ENCODE measurements around the gene SH2B3.

- TF ChIP-seq, protein P1, sequence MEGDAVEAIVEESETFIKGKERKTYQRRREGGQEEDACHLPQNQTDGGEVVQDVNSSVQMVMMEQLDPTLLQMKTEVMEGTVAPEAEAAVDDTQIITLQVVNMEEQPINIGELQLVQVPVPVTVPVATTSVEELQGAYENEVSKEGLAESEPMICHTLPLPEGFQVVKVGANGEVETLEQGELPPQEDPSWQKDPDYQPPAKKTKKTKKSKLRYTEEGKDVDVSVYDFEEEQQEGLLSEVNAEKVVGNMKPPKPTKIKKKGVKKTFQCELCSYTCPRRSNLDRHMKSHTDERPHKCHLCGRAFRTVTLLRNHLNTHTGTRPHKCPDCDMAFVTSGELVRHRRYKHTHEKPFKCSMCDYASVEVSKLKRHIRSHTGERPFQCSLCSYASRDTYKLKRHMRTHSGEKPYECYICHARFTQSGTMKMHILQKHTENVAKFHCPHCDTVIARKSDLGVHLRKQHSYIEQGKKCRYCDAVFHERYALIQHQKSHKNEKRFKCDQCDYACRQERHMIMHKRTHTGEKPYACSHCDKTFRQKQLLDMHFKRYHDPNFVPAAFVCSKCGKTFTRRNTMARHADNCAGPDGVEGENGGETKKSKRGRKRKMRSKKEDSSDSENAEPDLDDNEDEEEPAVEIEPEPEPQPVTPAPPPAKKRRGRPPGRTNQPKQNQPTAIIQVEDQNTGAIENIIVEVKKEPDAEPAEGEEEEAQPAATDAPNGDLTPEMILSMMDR (IDR thresholded peaks at IDR 0.05), result no peak
- TF ChIP-seq POLR2AphosphoS5 (IDR thresholded peaks at IDR 0.05; ENCODE audit: insufficient read depth in 1 of 2, low read depth in 1 of 2) (no peak), POLR2A (IDR thresholded peaks at IDR 0.05) (no peak)
Measured at GRCh38 chr12:111447571-111448265, 42.0 kb downstream of the SH2B3 start.

Data from vagina (tissue), 2 donors.